GM12878 (cell line): ENCODE results near the gene BCL2L12. TPM values are rescaled to one million over a fixed set of nuclear protein-coding genes. Genes with fewer than 3 reads are reported as not detected.

ENCODE experiments used
- BHLHE40 ChIP-seq, 2 experiments: fragments of 450-650 bp in 1 of 2; IDR thresholded peaks; 2 replicates each; pipeline ENCODE4 v1.6.1; 2011 to 2017; ENCODE audit warnings: low read depth in 2 of 2, borderline replicate concordance in 1 of 2, improper control_type of control experiment in 1 of 2, low read length in 1 of 2, mild to moderate bottlenecking in 1 of 2
- EED ChIP-seq: sonication (generic); IDR thresholded peaks from 2 replicates; pipeline ENCODE4 v1.6.1; 2016; ENCODE audit warnings: antibody characterized with exemption, low read depth
- ELK1 ChIP-seq: IDR thresholded peaks from 2 replicates; pipeline ENCODE4 v1.6.1; 2012; ENCODE audit warnings: low read depth, low read length, improper control_type of control experiment
- ESRRA ChIP-seq: IDR thresholded peaks from 2 replicates; pipeline ENCODE4 v1.6.1; 2012; ENCODE audit warnings: mild to moderate bottlenecking, low read length, improper control_type of control experiment
- HCFC1 ChIP-seq: fragments of 150-350 bp; IDR thresholded peaks from 2 replicates; pipeline ENCODE4 v1.6.1; 2014; ENCODE audit warnings: low read length
- IKZF1 ChIP-seq: fragments of 450-650 bp; conservative IDR thresholded peaks from 2 replicates; pipeline ENCODE4 v1.6.1; 2017; ENCODE audit warnings: antibody characterized with exemption, mild to moderate bottlenecking
- JUND ChIP-seq: IDR thresholded peaks from 2 replicates; pipeline ENCODE4 v1.6.1; 2012; ENCODE audit warnings: low read depth, mild to moderate bottlenecking, low read length, improper control_type of control experiment, moderate library complexity
- KLF5 ChIP-seq: fragments of 450-650 bp; IDR thresholded peaks from 2 replicates; pipeline ENCODE4 v1.6.1; 2014; ENCODE audit warnings: mild to moderate bottlenecking; ENCODE audit not compliant: partially characterized antibody
- MTA2 ChIP-seq: fragments of 450-650 bp; IDR thresholded peaks from 2 replicates; pipeline ENCODE4 v1.6.1; 2016; ENCODE audit warnings: low read depth, mild to moderate bottlenecking, moderate library complexity
- MTA3 ChIP-seq: IDR thresholded peaks from 2 replicates; pipeline ENCODE4 v1.6.1; 2012; ENCODE audit warnings: low read length, inconsistent platforms, borderline replicate concordance
- MYB ChIP-seq: fragments of 150-350 bp; IDR thresholded peaks from 2 replicates; pipeline ENCODE4 v1.6.1; 2014; ENCODE audit warnings: mild to moderate bottlenecking, low read depth, low read length, borderline replicate concordance
- NFIC ChIP-seq: IDR thresholded peaks from 2 replicates; pipeline ENCODE4 v1.6.1; 2012; ENCODE audit warnings: low read depth, mild to moderate bottlenecking, inconsistent platforms, low read length, moderate library complexity
- NKRF ChIP-seq: fragments of 450-650 bp; conservative IDR thresholded peaks from 2 replicates; pipeline ENCODE4 v1.6.1; 2017; ENCODE audit warnings: mild to moderate bottlenecking, moderate library complexity
- NR2F1 ChIP-seq: fragments of 450-650 bp; conservative IDR thresholded peaks from 2 replicates; pipeline ENCODE4 v1.6.1; 2017; ENCODE audit warnings: mild to moderate bottlenecking
- PAX5 ChIP-seq: IDR thresholded peaks from 2 replicates; pipeline ENCODE4 v1.6.1; 2011; ENCODE audit warnings: low read depth, low read length, borderline replicate concordance
- PBX3 ChIP-seq: IDR thresholded peaks from 2 replicates; pipeline ENCODE4 v1.6.1; 2011; ENCODE audit warnings: mild to moderate bottlenecking, low read depth, low read length, moderate library complexity; ENCODE audit not compliant: insufficient replicate concordance
- RUNX3 ChIP-seq: IDR thresholded peaks from 2 replicates; pipeline ENCODE4 v1.6.1; 2012; ENCODE audit warnings: low read length, inconsistent platforms
- SKIL ChIP-seq: fragments of 450-650 bp; IDR thresholded peaks from 2 replicates; pipeline ENCODE4 v1.6.1; 2017; ENCODE audit warnings: mild to moderate bottlenecking, low read depth, inconsistent platforms; ENCODE audit not compliant: poor library complexity, severe bottlenecking
- SMC3 ChIP-seq: IDR thresholded peaks from 2 replicates; pipeline ENCODE4 v1.6.1; 2011; ENCODE audit warnings: low read length, improper control_type of control experiment, borderline replicate concordance
- SP1 ChIP-seq: IDR thresholded peaks from one replicate; pipeline ENCODE4 v1.6.1; 2011; ENCODE audit warnings: low read depth, low read length
- SREBF1 ChIP-seq: IDR thresholded peaks from 2 replicates; pipeline ENCODE4 v1.6.1; 2012; ENCODE audit warnings: mild to moderate bottlenecking, low read length
- SREBF2 ChIP-seq: IDR thresholded peaks from 2 replicates; pipeline ENCODE4 v1.6.1; 2012; ENCODE audit warnings: mild to moderate bottlenecking, low read length
- STAT1 ChIP-seq: fragments of 450-650 bp; conservative IDR thresholded peaks from 2 replicates; pipeline ENCODE4 v1.6.1; 2014; ENCODE audit warnings: antibody characterized with exemption, mild to moderate bottlenecking
- USF2 ChIP-seq: IDR thresholded peaks from 2 replicates; pipeline ENCODE4 v1.6.1; 2011; ENCODE audit warnings: low read depth, low read length, improper control_type of control experiment, borderline replicate concordance
- polyA plus RNA-seq, 11 experiments: library from polyadenylated mRNA; depleted of rRNA in 4 of 11; unstranded in 6 of 11; stranded (reverse) in 5 of 11; fragments of >200 nt; fragmentation: Nextera tagmentation in 4 of 11; fragmentation: Illumina TruSeq in 1 of 11; extraction: Ambion mirVana in 4 of 11; extraction: Trizol in 1 of 11; gene quantifications; 1 replicate in 1 of 11; 2 replicates in 10 of 11; pipeline versions ENCODE4 v1.2.1 to v1.2.3, GENCODE V29; 2011 to 2016; ENCODE audit warnings: inconsistent platforms in 2 of 11, missing spikeins in 2 of 11, low read depth in 1 of 11
- total RNA-seq, 4 experiments: library from RNA; depleted of rRNA in 3 of 4; stranded (reverse); fragments of >200 nt in 3 of 4; fragmentation: Illumina TruSeq in 1 of 4; extraction: Trizol in 1 of 4; gene quantifications; 2 replicates each; pipeline versions ENCODE4 v1.2.1 to v1.2.3, GENCODE V29; 2013 to 2021

The BCL2L12 gene
- total and polyA plus RNA-seq, 10 of the 15 experiments (the other 5 are each of a cell fraction or from before 2014, with no cell fraction given), result 1.8 to 143 (median 50.4) TPM

GRCh38 chr19:49676136-49676783, 10.5 kb downstream of the BCL2L12 start (continued):
- TF ChIP-seq MTA2, result peak; percentile 57
- peak; percentile 99 for TF ChIP-seq SREBF1
- TF ChIP-seq IKZF1, result peak; percentile 93
- TF ChIP-seq PBX3, result peak; percentile 8
- peak; percentile 98 for TF ChIP-seq JUND
- TF ChIP-seq NFIC, result 0 out of 2 replicates have a peak, but pooled peaks have one; percentile 23
- peak; percentile 95 for TF ChIP-seq STAT1
- 0 out of 2 replicates have a peak, but pooled peaks have one; percentile 36 for TF ChIP-seq PAX5
- peak; percentile 98 for TF ChIP-seq SKIL
- no peak for TF ChIP-seq SMC3
- peak; percentile 80 for TF ChIP-seq NKRF
- TF ChIP-seq MTA3, result 0 out of 2 replicates have a peak, but pooled peaks have one; percentile 38
- peak; percentile 77 for TF ChIP-seq SP1
- TF ChIP-seq USF2, result no peak
- peak; percentile 99 for TF ChIP-seq KLF5
- no peak; the same call in 1 of the 2 replicates for TF ChIP-seq NR2F1
- no peak for TF ChIP-seq ELK1
- 0 out of 2 replicates have a peak, but pooled peaks have one; percentile 9 for TF ChIP-seq SREBF2
- no peak for TF ChIP-seq EED
- TF ChIP-seq HCFC1, result no peak
- peak; percentile 42; the same call in 1 of the 2 replicates for TF ChIP-seq RUNX3
- no peak; the same call in 1 of the 2 replicates for TF ChIP-seq ESRRA
- TF ChIP-seq MYB, result no peak
- peak; percentile 96 to 97 for TF ChIP-seq BHLHE40 (IDR thresholded peaks at IDR 0.05; ENCODE audit: borderline replicate concordance in 1 of 2, low read depth in 2 of 2, low read length in 1 of 2)
